PC-9 (cell line): Measurements from ENCODE around the gene RAB40AL. TPM values are rescaled to one million over a fixed set of nuclear protein-coding genes. Genes with fewer than 3 reads are reported as not detected.

Experiments
- BruUV-seq: library from RNA; stranded (reverse); fragments of 400-500 nt; replicated peaks from 2 replicates; lab custom pipeline; 2021; lab: Mats Ljungman, UMichigan
- CTCF ChIA-PET: fragments of 300-600 bp; sonication (Branson Sonifier 250); formaldehyde crosslinking; loops from one replicate; lab custom pipeline; 2022; ENCODE audit warnings: antibody characterized with exemption; lab: Charles Lee
- POLR2A ChIA-PET: fragments of 300-600 bp; sonication (Branson Sonifier 250); formaldehyde crosslinking; loops from one replicate; lab custom pipeline; 2022; ENCODE audit warnings: antibody characterized with exemption; ENCODE audit not compliant: unreplicated experiment; lab: Charles Lee
- DNase-seq, 2 experiments: peaks; one replicate each; pipeline versions ENCODE4 v3.0.0 to v3.0.0-alpha.2; 2015 to 2022; ENCODE audit warnings: mixed read lengths in 1 of 2
- H2AFZ ChIP-seq: fragments of 200-600 bp; sonication (generic); 2 replicates; pipeline ENCODE4 v1.8.1; 2017; ENCODE audit warnings: antibody characterized with exemption
- H3F3A ChIP-seq: fragments of 200-600 bp; sonication (generic); 2 replicates; pipeline ENCODE4 v1.8.1; 2017; ENCODE audit warnings: antibody characterized with exemption, mild to moderate bottlenecking, low read depth; ENCODE audit not compliant: insufficient read depth
- H3K27ac ChIP-seq: fragments of 200-600 bp; sonication (generic); 2 replicates; pipeline ENCODE4 v1.6.1; 2016; ENCODE audit warnings: mixed run types
- H3K27me3 ChIP-seq: fragments of 200-600 bp; sonication (generic); 2 replicates; pipeline ENCODE4 v1.6.1; 2016; ENCODE audit warnings: low read depth, mixed run types; ENCODE audit not compliant: insufficient read depth
- H3K36me3 ChIP-seq: fragments of 200-600 bp; sonication (generic); 2 replicates; pipeline ENCODE4 v1.6.1; 2016; ENCODE audit warnings: low read depth, mixed run types
- H3K4me1 ChIP-seq: fragments of 200-600 bp; sonication (generic); replicated peaks from 2 replicates; pipeline ENCODE4 v1.6.1; 2016; ENCODE audit warnings: mixed run types; ENCODE audit not compliant: insufficient read depth
- H3K4me2 ChIP-seq: fragments of 200-600 bp; sonication (generic); 2 replicates; pipeline ENCODE4 v1.6.1; 2017; ENCODE audit warnings: mixed run types
- H3K4me3 ChIP-seq: fragments of 200-600 bp; sonication (generic); 2 replicates; pipeline ENCODE4 v1.6.1; 2016; ENCODE audit warnings: mixed run types
- H3K79me2 ChIP-seq: fragments of 200-600 bp; sonication (generic); 2 replicates; pipeline ENCODE4 v1.6.1; 2017; ENCODE audit warnings: low read depth, mixed run types
- H3K9me2 ChIP-seq: fragments of 200-600 bp; sonication (generic); 2 replicates; pipeline ENCODE4 v1.8.1; 2017; ENCODE audit warnings: mild to moderate bottlenecking; ENCODE audit not compliant: insufficient read depth
- H3K9me3 ChIP-seq: fragments of 200-600 bp; sonication (generic); 2 replicates; pipeline ENCODE4 v1.8.1; 2016; ENCODE audit warnings: low read depth; ENCODE audit not compliant: insufficient read depth
- H4K20me1 ChIP-seq: fragments of 200-600 bp; sonication (generic); 2 replicates; pipeline ENCODE4 v1.8.1; 2017; ENCODE audit not compliant: insufficient read depth
- CTCF ChIP-seq: fragments of 200-600 bp; sonication (generic); conservative IDR thresholded peaks from 2 replicates; pipeline ENCODE4 v1.6.1; 2017; ENCODE audit warnings: mixed run types, antibody characterized with exemption, mild to moderate bottlenecking, moderate library complexity
- EZH2 ChIP-seq: fragments of 200-600 bp; sonication (generic); IDR thresholded peaks from 2 replicates; pipeline ENCODE4 v1.8.0; 2017; ENCODE audit warnings: antibody characterized with exemption, low read depth
- intact Hi-C: fragments of 100-400 bp; cut with micrococcal nuclease; formaldehyde crosslinking; loops from one replicate; pipeline ENCODE4 v1.10.0; 2022; ENCODE audit not compliant: unreplicated experiment
- total RNA-seq: library from RNA; stranded (reverse); gene quantifications from 2 replicates; pipeline ENCODE4 v1.2.3, GENCODE V29; 2021

Gene RAB40AL
- total RNA-seq, 1 experiment from 2014 or later: 2.1 TPM

- H3K4me2 ChIP-seq: no peak overlapping the region
- no peaks in the 10 kb centered on the region for H3K36me3 ChIP-seq
- no peaks in the 10 kb centered on the region for H3K9me3 ChIP-seq
- H3K79me2 ChIP-seq: no peaks in the 10 kb centered on the region
- H4K20me1 ChIP-seq: no peaks in the 10 kb centered on the region
- H3K4me3 ChIP-seq: no peak overlapping the region
- POLR2A ChIA-PET: no interaction called here
- intact Hi-C loops: no loop called here
- no peaks in the 10 kb centered on the region for H3K9me2 ChIP-seq
- BruUV-seq: no TSS peak
- no peaks in the 10 kb centered on the region for H3F3A ChIP-seq
- H3K4me1 ChIP-seq: peaks cover 21% of the 10 kb centered on the region; the same call in 1 of the 2 replicates
- TF ChIP-seq CTCF (no peak), EZH2 (no peak)
- CTCF ChIA-PET: no interaction called here
- no peak overlapping the region for H2AFZ ChIP-seq
- no peaks in the 10 kb centered on the region for H3K27me3 ChIP-seq
- H3K27ac ChIP-seq: no peak overlapping the region
- DNase-seq: no peak
Observed at GRCh38 chrX:102978594-102978993, 41.5 kb downstream of the RAB40AL start.

- BruUV-seq: no TSS peak
- peak in 1 of 2 experiments; percentile 35 for DNase-seq
Observed at GRCh38 chrX:102979536-102979935, 42.5 kb downstream of the RAB40AL start.

GRCh38 chrX:102983205-102983604, 46.1 kb downstream of the RAB40AL start:
- DNase-seq: no peak
- Histone ChIP-seq H4K20me1 (no peaks in the 10 kb centered on the region), H3K79me2 (no peaks in the 10 kb centered on the region), H3K4me2 (no peak overlapping the region), H3K4me3 (no peak overlapping the region), H3K36me3 (no peaks in the 10 kb centered on the region), H3F3A (no peaks in the 10 kb centered on the region), H3K27ac (no peak overlapping the region), H3K9me3 (no peaks in the 10 kb centered on the region), H2AFZ (no peak overlapping the region), H3K9me2 (no peaks in the 10 kb centered on the region), H3K4me1 (no peaks in the 10 kb centered on the region), H3K27me3 (no peaks in the 10 kb centered on the region)
- TF ChIP-seq EZH2 (no peak), CTCF (no peak)
- CTCF ChIA-PET: no interaction called here
- POLR2A ChIA-PET: no interaction called here
- no TSS peak for BruUV-seq
- intact Hi-C loops: no loop called here

More at GRCh38 chrX:102979536-102979935, 42.5 kb downstream of the RAB40AL start:
- Histone ChIP-seq H4K20me1 (no peaks in the 10 kb centered on the region), H3K9me3 (no peaks in the 10 kb centered on the region), H2AFZ (no peak overlapping the region), H3K4me2 (no peak overlapping the region), H3K27me3 (no peaks in the 10 kb centered on the region), H3K4me3 (no peak overlapping the region), H3K9me2 (no peaks in the 10 kb centered on the region), H3K36me3 (no peaks in the 10 kb centered on the region), H3K4me1 (peaks cover 21% of the 10 kb centered on the region; the same call in 1 of the 2 replicates), H3K27ac (no peak overlapping the region), H3F3A (no peaks in the 10 kb centered on the region), H3K79me2 (no peaks in the 10 kb centered on the region)
- intact Hi-C loops: no loop called here
- POLR2A ChIA-PET: no interaction called here
- TF ChIP-seq CTCF (no peak), EZH2 (no peak)
- CTCF ChIA-PET: no interaction called here
